Thoracic aorta (tissue), 2 donors: ENCODE data around the gene CAMK2B. TPM values are rescaled to one million over a fixed set of nuclear protein-coding genes. Genes with fewer than 3 reads are reported as not detected.

ENCODE experiments used
- ATAC-seq: fragments of 150-250 bp; one replicate; pipeline ENCODE4 v1.8.0; 2017; ENCODE audit warnings: low read depth; ENCODE audit not compliant: insufficient number of reproducible peaks, low FRiP score
- DNase-seq: peaks from one replicate; pipeline ENCODE4 v3.0.0-alpha.2; 2020; ENCODE audit warnings: low spot score
- H3K27ac ChIP-seq, 2 donors: fragments of 200-600 bp; sonication (generic); 1 replicate in 1 of 2; 2 replicates in 1 of 2; pipeline ENCODE4 v1.5.1; 2016; ENCODE audit warnings: mild to moderate bottlenecking in 2 of 2, moderate library complexity in 2 of 2
- H3K27me3 ChIP-seq: fragments of 200-600 bp; sonication (generic); replicated peaks from 2 replicates; pipeline ENCODE4 v1.6.0; 2016; ENCODE audit warnings: mild to moderate bottlenecking; ENCODE audit not compliant: insufficient read depth
- H3K36me3 ChIP-seq: fragments of 200-600 bp; sonication (generic); one replicate; pipeline ENCODE4 v1.5.1; 2016
- H3K4me1 ChIP-seq, 2 donors: fragments of 200-600 bp; sonication (generic); 1 replicate in 1 of 2; 2 replicates in 1 of 2; pipeline versions ENCODE4 v1.5.1 to v1.6.0; 2016; ENCODE audit warnings: low read depth in 2 of 2, mild to moderate bottlenecking in 1 of 2; ENCODE audit not compliant: control insufficient read depth in 1 of 2
- H3K4me3 ChIP-seq: fragments of 200-600 bp; sonication (generic); 2 replicates; pipeline ENCODE4 v1.5.1; 2016; ENCODE audit warnings: mild to moderate bottlenecking
- H3K9me3 ChIP-seq: fragments of 200-600 bp; sonication (generic); 2 replicates; pipeline ENCODE4 v1.5.1; 2016
- CTCF ChIP-seq: fragments of 200-600 bp; sonication (generic); IDR thresholded peaks from one replicate; pipeline ENCODE4 v1.5.1; 2019; ENCODE audit warnings: antibody characterized with exemption
- total RNA-seq, 2 donors: library from RNA; depleted of rRNA; stranded (reverse); fragments of >200 nt; gene quantifications; one replicate each; pipeline versions ENCODE4 v1.1.0 to v1.2.3, GENCODE V29; 2016

Gene CAMK2B
- total RNA-seq, 2 donors from 2014 or later = 1.5 to 2.8 TPM

- ATAC-seq = no peak
Observed at GRCh38 chr7:44330331-44330730, 4.9 kb upstream of the CAMK2B start.

GRCh38 chr7:44329888-44330287 is 4.5 kb upstream of the CAMK2B start:
- Histone ChIP-seq H3K36me3 (no peaks in the 10 kb centered on the region), H3K9me3 (no peaks in the 10 kb centered on the region), H3K27ac (no peak overlapping the region), H3K27me3 (no peaks in the 10 kb centered on the region), H3K4me1 (peaks cover 0 to 20% of the 10 kb centered on the region in 2 donors), H3K4me3 (no peak overlapping the region)
- TF ChIP-seq CTCF = no peak
- no peak for ATAC-seq
- no peak for DNase-seq

More at GRCh38 chr7:44330331-44330730, 4.9 kb upstream of the CAMK2B start:
- Histone ChIP-seq H3K27me3 (no peaks in the 10 kb centered on the region), H3K4me3 (no peak overlapping the region), H3K36me3 (no peaks in the 10 kb centered on the region), H3K4me1 (peaks cover 0 to 20% of the 10 kb centered on the region in 2 donors), H3K9me3 (no peaks in the 10 kb centered on the region), H3K27ac (no peak overlapping the region)
- DNase-seq = no peak
- TF ChIP-seq CTCF = no peak

- no peak overlapping the region for H3K4me3 ChIP-seq
Observed at GRCh38 chr7:44329081-44329480, 3.7 kb upstream of the CAMK2B start.

GRCh38 chr7:44327981-44328380 is 2.6 kb upstream of the CAMK2B start:
- Histone ChIP-seq H3K27ac (no peak overlapping the region), H3K9me3 (no peaks in the 10 kb centered on the region), H3K27me3 (no peaks in the 10 kb centered on the region), H3K36me3 (no peaks in the 10 kb centered on the region), H3K4me3 (no peak overlapping the region), H3K4me1 (peaks cover 0 to 8% of the 10 kb centered on the region in 2 donors)
- DNase-seq = no peak
- no peak for ATAC-seq
- TF ChIP-seq CTCF = no peak

More at GRCh38 chr7:44329081-44329480, 3.7 kb upstream of the CAMK2B start:
- Histone ChIP-seq H3K9me3 (no peaks in the 10 kb centered on the region), H3K27me3 (no peaks in the 10 kb centered on the region), H3K4me1 (peaks cover 0 to 18% of the 10 kb centered on the region in 2 donors), H3K36me3 (no peaks in the 10 kb centered on the region), H3K27ac (no peak overlapping the region)
- ATAC-seq (no peak), DNase-seq (no peak)
- TF ChIP-seq CTCF = no peak

- no peak for ATAC-seq
- H3K27ac ChIP-seq = no peak overlapping the region
Observed at GRCh38 chr7:44326261-44327125, 1.1 kb upstream of the CAMK2B start.

More at GRCh38 chr7:44326261-44327125, 1.1 kb upstream of the CAMK2B start:
- no peak for DNase-seq
- no peak for TF ChIP-seq CTCF
- no peaks in the 10 kb centered on the region for H3K27me3 ChIP-seq
- H3K36me3 ChIP-seq = no peaks in the 10 kb centered on the region
- H3K9me3 ChIP-seq = no peaks in the 10 kb centered on the region
- peaks cover 0 to 7% of the 10 kb centered on the region in 2 donors for H3K4me1 ChIP-seq
- no peak overlapping the region for H3K4me3 ChIP-seq
